ENCODE measurements around the gene OR2V2.

OR2V2 gene

GRCh38 chr5:181163487-181164075, 16.2 kb downstream of the OR2V2 start:
- H3K4me3 ChIP-seq (ENCODE audit: control insufficient read depth in 1 of 7, extremely low read depth in 1 of 7, insufficient read depth in 4 of 7, low read depth in 2 of 7, low read length in 6 of 7) = peak overlapping the region in 6 of 7 experiments; percentile 19 to 64 (median 50)
- peaks cover 0 to 5% (median 0%) of the 10 kb centered on the region in 5 experiments for H3K9me3 ChIP-seq (ENCODE audit: control extremely low read depth in 1 of 5, control insufficient read depth in 4 of 5, insufficient read depth in 2 of 5, low read depth in 1 of 5, low read length in 4 of 5)
- ChIA-PET POLR2A (interaction anchor here (0.6 to 0.9 kb wide), 3 partner anchors 13 to 383 kb away, joined by 3 to 6 read pairs (median 3); no protein-coding TSS in a partner anchor), CTCF (interaction anchor here (0.7 to 1.5 kb wide), 3 partner anchors 8 to 45 kb away, joined by 3 to 6 read pairs (median 3); no protein-coding TSS in a partner anchor)
- DNase-seq = peak; percentile 65 to 71 (median 67)
- H3K27ac ChIP-seq (ENCODE audit: insufficient read depth in 1 of 2, low read depth in 1 of 2, low read length in 2 of 2, poor library complexity in 1 of 2, severe bottlenecking in 2 of 2) = peak overlapping the region in 1 of 2 experiments; percentile 64
- peaks cover 0 to 19% (median 13%) of the 10 kb centered on the region in 4 experiments for H3K4me1 ChIP-seq (ENCODE audit: control extremely low read depth in 1 of 4, control insufficient read depth in 4 of 4, insufficient read depth in 4 of 4, low read length in 3 of 4)
- 40% methylated on average over 11 of the region's 16 CpGs for WGBS (ENCODE audit: insufficient coverage)
- H3K27me3 ChIP-seq (replicated peaks in 2 of 5; ENCODE audit: control insufficient read depth in 4 of 5, insufficient read depth in 5 of 5, low read length in 4 of 5) = peaks cover 2 to 48% (median 10%) of the 10 kb centered on the region in 5 experiments
- no peaks in the 10 kb centered on the region for H3K36me3 ChIP-seq (ENCODE audit: control insufficient read depth in 4 of 4, insufficient read depth in 4 of 4, low read length in 3 of 4)

- CTCF ChIA-PET = interaction anchor here (1.2 to 1.5 kb wide), 3 partner anchors 8 to 21 kb away, joined by 3 to 6 read pairs (median 3); no protein-coding TSS in a partner anchor
- no peak for DNase-seq
- POLR2A ChIA-PET = no interaction called here
Observed at GRCh38 chr5:181164076-181164952, 16.9 kb downstream of the OR2V2 start.

GRCh38 chr5:181166812-181167733, 19.7 kb downstream of the OR2V2 start:
- 100% methylated on average over 1 of the region's 6 CpGs for WGBS (ENCODE audit: insufficient coverage)

More at GRCh38 chr5:181164076-181164952, 16.9 kb downstream of the OR2V2 start:
- Histone ChIP-seq H3K27ac (ENCODE audit: insufficient read depth in 1 of 2, low read depth in 1 of 2, low read length in 2 of 2, poor library complexity in 1 of 2, severe bottlenecking in 2 of 2) (no peak overlapping the region), H3K4me3 (ENCODE audit: control insufficient read depth in 1 of 7, extremely low read depth in 1 of 7, insufficient read depth in 4 of 7, low read depth in 2 of 7, low read length in 6 of 7) (peak overlapping the region in 3 of 7 experiments; percentile 50 to 64 (median 61)), H3K36me3 (ENCODE audit: control insufficient read depth in 4 of 4, insufficient read depth in 4 of 4, low read length in 3 of 4) (no peaks in the 10 kb centered on the region), H3K4me1 (ENCODE audit: control extremely low read depth in 1 of 4, control insufficient read depth in 4 of 4, insufficient read depth in 4 of 4, low read length in 3 of 4) (peaks cover 0 to 19% (median 13%) of the 10 kb centered on the region in 4 experiments), H3K27me3 (replicated peaks in 2 of 5; ENCODE audit: control insufficient read depth in 4 of 5, insufficient read depth in 5 of 5, low read length in 4 of 5) (peaks cover 3 to 54% (median 10%) of the 10 kb centered on the region in 5 experiments), H3K9me3 (ENCODE audit: control extremely low read depth in 1 of 5, control insufficient read depth in 4 of 5, insufficient read depth in 2 of 5, low read depth in 1 of 5, low read length in 4 of 5) (peaks cover 0 to 5% (median 0%) of the 10 kb centered on the region in 5 experiments)
- 20% methylated on average over 27 of the region's 52 CpGs for WGBS (ENCODE audit: insufficient coverage)

GRCh38 chr5:181167814-181168488, 20.6 kb downstream of the OR2V2 start:
- ChIA-PET CTCF (interaction anchor here (1.2 kb wide), 1 partner anchor 385 kb away, joined by 3 read pairs; no protein-coding TSS in a partner anchor), POLR2A (interaction anchor here (0.6 to 1.1 kb wide), 2 partner anchors 37 to 75 kb away, joined by 3 read pairs; partner anchors contain the start of gene TRIM7)
- no peak overlapping the region for H3K27ac ChIP-seq (ENCODE audit: insufficient read depth in 1 of 2, low read depth in 1 of 2, low read length in 2 of 2, poor library complexity in 1 of 2, severe bottlenecking in 2 of 2)
- H3K4me1 ChIP-seq (ENCODE audit: control extremely low read depth in 1 of 4, control insufficient read depth in 4 of 4, insufficient read depth in 4 of 4, low read length in 3 of 4) = peaks cover 0 to 25% (median 18%) of the 10 kb centered on the region in 4 experiments
- H3K27me3 ChIP-seq (replicated peaks in 2 of 5; ENCODE audit: control insufficient read depth in 4 of 5, insufficient read depth in 5 of 5, low read length in 4 of 5) = peaks cover 11 to 87% (median 21%) of the 10 kb centered on the region in 5 experiments
- H3K36me3 ChIP-seq (ENCODE audit: control insufficient read depth in 4 of 4, insufficient read depth in 4 of 4, low read length in 3 of 4) = no peaks in the 10 kb centered on the region
- H3K9me3 ChIP-seq (ENCODE audit: control extremely low read depth in 1 of 5, control insufficient read depth in 4 of 5, insufficient read depth in 2 of 5, low read depth in 1 of 5, low read length in 4 of 5) = peaks cover 0 to 5% (median 0%) of the 10 kb centered on the region in 5 experiments
- peak in 1 of 3 donors; percentile 41 for DNase-seq
- 13% methylated on average over 8 of the region's 11 CpGs for WGBS (ENCODE audit: insufficient coverage)
- H3K4me3 ChIP-seq (ENCODE audit: control insufficient read depth in 1 of 7, extremely low read depth in 1 of 7, insufficient read depth in 4 of 7, low read depth in 2 of 7, low read length in 6 of 7) = no peak overlapping the region

More at GRCh38 chr5:181166812-181167733, 19.7 kb downstream of the OR2V2 start:
- Histone ChIP-seq H3K27me3 (replicated peaks in 2 of 5; ENCODE audit: control insufficient read depth in 4 of 5, insufficient read depth in 5 of 5, low read length in 4 of 5) (peaks cover 10 to 82% (median 15%) of the 10 kb centered on the region in 5 experiments), H3K9me3 (ENCODE audit: control extremely low read depth in 1 of 5, control insufficient read depth in 4 of 5, insufficient read depth in 2 of 5, low read depth in 1 of 5, low read length in 4 of 5) (peaks cover 0 to 5% (median 0%) of the 10 kb centered on the region in 5 experiments), H3K4me1 (ENCODE audit: control extremely low read depth in 1 of 4, control insufficient read depth in 4 of 4, insufficient read depth in 4 of 4, low read length in 3 of 4) (peaks cover 0 to 17% (median 15%) of the 10 kb centered on the region in 4 experiments), H3K36me3 (ENCODE audit: control insufficient read depth in 4 of 4, insufficient read depth in 4 of 4, low read length in 3 of 4) (no peaks in the 10 kb centered on the region), H3K4me3 (ENCODE audit: control insufficient read depth in 1 of 7, extremely low read depth in 1 of 7, insufficient read depth in 4 of 7, low read depth in 2 of 7, low read length in 6 of 7) (no peak overlapping the region), H3K27ac (ENCODE audit: insufficient read depth in 1 of 2, low read depth in 1 of 2, low read length in 2 of 2, poor library complexity in 1 of 2, severe bottlenecking in 2 of 2) (no peak overlapping the region)
- ChIA-PET CTCF (interaction anchor here (1.2 kb wide), 1 partner anchor 384 kb away, joined by 3 read pairs; no protein-coding TSS in a partner anchor), POLR2A (interaction anchor here (1.1 kb wide), 1 partner anchor 76 kb away, joined by 3 read pairs; no protein-coding TSS in a partner anchor)
- DNase-seq = no peak

- Histone ChIP-seq H3K27ac (ENCODE audit: insufficient read depth in 1 of 2, low read depth in 1 of 2, low read length in 2 of 2, poor library complexity in 1 of 2, severe bottlenecking in 2 of 2) (no peak overlapping the region), H3K4me1 (ENCODE audit: control extremely low read depth in 1 of 4, control insufficient read depth in 4 of 4, insufficient read depth in 4 of 4, low read length in 3 of 4) (peaks cover 0 to 29% (median 21%) of the 10 kb centered on the region in 4 experiments), H3K36me3 (ENCODE audit: control insufficient read depth in 4 of 4, insufficient read depth in 4 of 4, low read length in 3 of 4) (no peaks in the 10 kb centered on the region), H3K9me3 (ENCODE audit: control extremely low read depth in 1 of 5, control insufficient read depth in 4 of 5, insufficient read depth in 2 of 5, low read depth in 1 of 5, low read length in 4 of 5) (peaks cover 0 to 5% (median 0%) of the 10 kb centered on the region in 5 experiments), H3K4me3 (ENCODE audit: control insufficient read depth in 1 of 7, extremely low read depth in 1 of 7, insufficient read depth in 4 of 7, low read depth in 2 of 7, low read length in 6 of 7) (no peak overlapping the region), H3K27me3 (replicated peaks in 2 of 5; ENCODE audit: control insufficient read depth in 4 of 5, insufficient read depth in 5 of 5, low read length in 4 of 5) (peaks cover 9 to 88% (median 21%) of the 10 kb centered on the region in 5 experiments)
- peak in 1 of 3 donors; percentile 41 for DNase-seq
- ChIA-PET POLR2A (interaction anchor here (1.1 kb wide), 1 partner anchor 74 kb away, joined by 3 read pairs; no protein-coding TSS in a partner anchor), CTCF (no interaction called here)
- WGBS (ENCODE audit: insufficient coverage) = 34% methylated on average over 4 of the region's 14 CpGs
Observed at GRCh38 chr5:181168595-181169118, 21.3 kb downstream of the OR2V2 start.
